Activated T-helper 9 cell treated with anti-CD3 and anti-CD28 coated beads, Interleukin-2, amount 50 U/mL, for 16 hours (primary cell): ENCODE data around the gene HS3ST2.
"Not testable (repeated sequence)": the region's sequence is repeated elsewhere in the genome, so short reads cannot be mapped to it uniquely, and the experiment has no call there.

Experiments
- DNase-seq: peaks from one replicate; pipeline ENCODE4 v3.0.0-alpha.2; 2020; ENCODE audit warnings: low read depth

The HS3ST2 gene

GRCh38 chr16:22934786-22935185, 120.8 kb downstream of the HS3ST2 start:
- DNase-seq = no peak

- DNase-seq = no peak
These were observed 123.2 kb downstream of the HS3ST2 start for GRCh38 chr16:22937169-22937568.

GRCh38 chr16:22938647-22939046, 124.7 kb downstream of the HS3ST2 start:
- DNase-seq = no peak

- not testable (repeated sequence) for DNase-seq
These were observed 125.9 kb downstream of the HS3ST2 start for GRCh38 chr16:22939744-22940363.

- no peak for DNase-seq
These were observed 128.1 kb downstream of the HS3ST2 start for GRCh38 chr16:22941970-22942501.

- DNase-seq = no peak
These were observed 128.8 kb downstream of the HS3ST2 start for GRCh38 chr16:22942811-22943210.

- no peak for DNase-seq
These were observed 131.4 kb downstream of the HS3ST2 start for GRCh38 chr16:22945361-22945760.

GRCh38 chr16:22946433-22946832, 132.5 kb downstream of the HS3ST2 start:
- no peak for DNase-seq

- DNase-seq = no peak
These were observed 134.2 kb downstream of the HS3ST2 start for GRCh38 chr16:22948058-22948602.

- DNase-seq = peak; percentile 6
These were observed 134.8 kb downstream of the HS3ST2 start for GRCh38 chr16:22948603-22949368.

- DNase-seq = no peak
These were observed 141.6 kb downstream of the HS3ST2 start for GRCh38 chr16:22955461-22956070.

- no peak for DNase-seq
These were observed 147.2 kb downstream of the HS3ST2 start for GRCh38 chr16:22961206-22961605.

GRCh38 chr16:22962905-22963304, 148.9 kb downstream of the HS3ST2 start:
- no peak for DNase-seq
